Measurements from ENCODE around the gene DLG1. TPM values are rescaled to one million over a fixed set of nuclear protein-coding genes. Genes with fewer than 3 reads are reported as not detected.

DLG1 gene
- total RNA-seq, 1 donor from 2014 or later, result 114 TPM

- DNase-seq (ENCODE audit: low spot score in 2 of 2, unreplicated experiment in 2 of 2), result no peak
- peaks cover 12% of the 10 kb centered on the region for H3K4me1 Mint-ChIP-seq
- H3K36me3 Mint-ChIP-seq, result peaks cover 7% of the 10 kb centered on the region
- no peaks in the 10 kb centered on the region for H3K9me3 Mint-ChIP-seq
- H3K4me3 Mint-ChIP-seq, result peak overlapping the region; percentile 69
- no peak for TF ChIP-seq CTCF (IDR thresholded peaks at IDR 0.05; ENCODE audit: unreplicated experiment)
- H3K27me3 Mint-ChIP-seq (ENCODE audit: low read depth), result no peaks in the 10 kb centered on the region
- H3K27ac Mint-ChIP-seq, result peak overlapping the region; percentile 95
Observed at GRCh38 chr3:197001106-197001971, 297.1 kb downstream of the DLG1 start.

GRCh38 chr3:197000211-197000610 lies 298.2 kb downstream of the DLG1 start:
- no peaks in the 10 kb centered on the region for H3K27me3 Mint-ChIP-seq (ENCODE audit: low read depth)
- H3K27ac Mint-ChIP-seq, result no peak overlapping the region
- no peak overlapping the region for H3K4me3 Mint-ChIP-seq
- H3K4me1 Mint-ChIP-seq, result peaks cover 12% of the 10 kb centered on the region
- H3K9me3 Mint-ChIP-seq, result no peaks in the 10 kb centered on the region
- no peak for DNase-seq (ENCODE audit: low spot score in 2 of 2, unreplicated experiment in 2 of 2)
- TF ChIP-seq CTCF (IDR thresholded peaks at IDR 0.05; ENCODE audit: unreplicated experiment), result no peak
- peaks cover 4% of the 10 kb centered on the region for H3K36me3 Mint-ChIP-seq

GRCh38 chr3:196998966-196999760 lies 299.2 kb downstream of the DLG1 start:
- H3K27ac Mint-ChIP-seq, result no peak overlapping the region
- no peaks in the 10 kb centered on the region for H3K9me3 Mint-ChIP-seq
- H3K36me3 Mint-ChIP-seq, result no peaks in the 10 kb centered on the region
- TF ChIP-seq CTCF (IDR thresholded peaks at IDR 0.05; ENCODE audit: unreplicated experiment), result no peak
- H3K4me1 Mint-ChIP-seq, result peaks cover 7% of the 10 kb centered on the region
- DNase-seq (ENCODE audit: low spot score in 2 of 2, unreplicated experiment in 2 of 2), result no peak
- no peaks in the 10 kb centered on the region for H3K27me3 Mint-ChIP-seq (ENCODE audit: low read depth)
- no peak overlapping the region for H3K4me3 Mint-ChIP-seq

DNA sequence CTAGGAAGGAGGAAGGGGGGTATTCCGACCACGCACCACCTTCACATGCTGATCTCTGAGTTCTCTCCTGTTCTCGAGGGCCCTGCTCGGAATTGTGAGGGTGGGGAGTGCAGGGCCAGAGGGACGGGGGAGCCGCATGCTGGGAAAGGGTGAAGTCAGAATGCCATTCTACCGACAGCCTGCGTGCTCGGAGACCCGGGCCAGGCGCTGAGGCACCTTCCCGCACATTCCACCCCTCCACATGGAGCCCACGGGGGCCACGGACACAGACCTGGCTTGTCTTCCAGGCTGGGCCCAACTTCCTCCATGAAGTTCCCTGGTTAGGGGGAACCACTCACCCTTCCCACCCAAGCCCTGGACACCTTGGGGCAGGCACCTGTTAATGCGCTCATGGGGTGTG lies 301.1 kb downstream of the DLG1 start:
- no peak overlapping the region for H3K27ac Mint-ChIP-seq
- TF ChIP-seq CTCF (IDR thresholded peaks at IDR 0.05; ENCODE audit: unreplicated experiment), result no peak
- no peaks in the 10 kb centered on the region for H3K36me3 Mint-ChIP-seq
- no peak overlapping the region for H3K4me3 Mint-ChIP-seq
- DNase-seq (ENCODE audit: low spot score in 2 of 2, unreplicated experiment in 2 of 2), result no peak
- no peaks in the 10 kb centered on the region for H3K9me3 Mint-ChIP-seq
- no peaks in the 10 kb centered on the region for H3K27me3 Mint-ChIP-seq (ENCODE audit: low read depth)
- H3K4me1 Mint-ChIP-seq, result peaks cover 5% of the 10 kb centered on the region

DNA sequence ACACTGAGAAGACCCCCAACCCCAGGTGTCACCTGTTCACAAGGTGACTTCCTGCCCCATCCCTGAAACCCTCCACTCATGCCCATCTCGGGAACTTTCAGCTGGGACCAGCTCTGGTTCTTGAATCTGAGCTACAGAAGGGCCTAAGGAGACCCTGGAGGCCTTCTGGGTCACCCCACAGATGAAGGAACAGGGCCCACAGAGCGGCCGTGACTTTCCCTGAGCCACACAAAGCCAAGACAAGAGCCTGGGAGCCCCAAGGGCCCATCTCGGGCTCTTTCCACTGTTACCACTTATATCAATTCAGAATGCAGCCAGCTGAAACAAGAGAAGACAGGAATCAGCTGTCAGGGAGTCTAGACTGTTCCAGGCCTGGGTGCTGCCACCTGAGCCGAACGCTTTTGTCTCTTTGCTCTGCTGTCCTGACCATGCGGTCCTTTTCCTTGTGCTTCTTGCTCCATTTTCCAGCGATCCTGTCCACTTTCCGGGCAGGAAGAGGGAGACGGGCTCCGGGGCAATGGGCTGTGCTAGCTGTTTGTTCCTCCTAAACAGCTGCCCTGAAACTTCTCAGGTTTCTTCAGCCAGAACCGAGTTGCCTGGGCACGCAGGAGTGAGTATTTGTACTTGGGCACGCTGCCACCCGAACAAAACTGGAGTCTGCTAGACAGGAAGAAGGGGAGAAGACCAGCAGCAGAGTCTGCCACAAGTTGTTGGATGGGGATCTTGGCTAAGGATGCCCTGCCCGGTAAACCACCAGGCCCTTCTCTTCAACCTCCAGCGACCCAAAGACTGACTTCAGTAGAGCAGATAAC lies 301.8 kb downstream of the DLG1 start:
- H3K36me3 Mint-ChIP-seq, result no peaks in the 10 kb centered on the region
- peak overlapping the region; percentile 34 for H3K27ac Mint-ChIP-seq
- H3K4me1 Mint-ChIP-seq, result peaks cover 3% of the 10 kb centered on the region
- no peak for DNase-seq (ENCODE audit: low spot score in 2 of 2, unreplicated experiment in 2 of 2)
- H3K27me3 Mint-ChIP-seq (ENCODE audit: low read depth), result no peaks in the 10 kb centered on the region
- no peak for TF ChIP-seq CTCF (IDR thresholded peaks at IDR 0.05; ENCODE audit: unreplicated experiment)
- H3K9me3 Mint-ChIP-seq, result no peaks in the 10 kb centered on the region
- H3K4me3 Mint-ChIP-seq, result no peak overlapping the region
